Stimulated activated CD4-positive, alpha-beta T cell treated with anti-CD3 and anti-CD28 coated beads, Interleukin-1b, Interleukin-23, amount 100 ng/mL, for 1 hour (primary cell): ENCODE data around the gene ZNF473.

ENCODE experiments used
- DNase-seq, 2 donors: peaks; one replicate each; pipeline ENCODE4 v3.0.0-alpha.2; 2020; ENCODE audit warnings: low read depth in 2 of 2

ZNF473 gene

DNA sequence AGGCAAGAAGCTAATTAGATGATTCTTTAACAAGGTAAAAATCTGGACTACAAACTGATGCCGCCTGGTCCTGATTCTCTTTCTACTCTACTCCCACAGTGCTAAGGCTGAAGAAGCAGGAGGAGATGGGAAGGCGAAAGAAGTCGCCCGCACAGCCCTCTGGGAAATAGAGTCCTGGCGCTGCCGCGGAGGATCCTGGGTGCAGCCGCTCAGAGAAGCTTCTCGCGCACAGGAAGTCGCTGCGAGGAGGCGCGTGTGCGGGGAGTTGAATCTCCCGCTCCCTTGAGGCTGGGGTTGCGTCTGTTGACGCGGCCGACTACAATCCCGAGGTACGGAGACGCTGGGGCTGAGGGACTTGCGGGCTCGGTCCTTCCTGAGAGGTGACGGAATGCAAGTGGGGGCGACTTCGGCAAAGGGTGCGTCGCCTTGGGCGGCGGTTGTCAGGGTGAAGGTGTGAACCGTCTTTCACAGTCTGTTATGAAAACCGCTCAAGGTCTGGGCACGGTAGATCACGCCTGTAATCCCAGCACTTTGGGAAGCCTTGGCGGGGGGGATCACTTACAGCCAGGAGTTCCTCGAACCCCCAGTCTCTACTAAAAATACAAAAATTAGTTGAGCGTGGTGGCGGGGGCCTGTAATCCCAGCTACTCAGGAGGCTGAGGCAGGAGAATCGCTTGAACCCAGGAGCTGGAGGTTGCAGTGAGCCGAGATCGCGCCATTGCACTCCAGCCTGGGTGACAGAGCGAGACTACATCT, at the start of gene ZNF473:
Gene ZNF473 (plus strand): TSS at position 212 of the 756 bp plus-strand sequence. CDS start 5,078 bp downstream, outside the sequence.
- DNase-seq, result peak; percentile 73 to 77

DNA sequence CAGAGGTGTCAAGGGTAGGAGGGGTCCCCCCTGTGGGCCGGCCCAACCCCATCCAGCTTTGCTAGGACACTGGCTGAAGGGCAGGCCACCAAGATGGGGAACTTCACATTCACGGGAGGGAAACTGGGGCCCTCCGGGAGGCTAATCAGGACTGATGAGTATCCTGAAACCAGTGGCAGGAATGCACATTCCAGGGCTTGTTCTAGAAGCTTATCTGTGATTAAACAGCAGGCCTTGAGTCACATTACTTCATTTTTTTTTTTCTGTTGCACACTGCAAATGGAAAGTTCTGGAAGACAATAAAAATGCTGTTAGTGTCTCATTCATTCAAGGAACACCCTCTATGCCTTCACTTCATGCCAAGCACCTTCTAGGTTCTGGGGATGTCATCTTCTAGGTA, 49.3 kb upstream of the ZNF473 start:
- DNase-seq, result no peak

DNA sequence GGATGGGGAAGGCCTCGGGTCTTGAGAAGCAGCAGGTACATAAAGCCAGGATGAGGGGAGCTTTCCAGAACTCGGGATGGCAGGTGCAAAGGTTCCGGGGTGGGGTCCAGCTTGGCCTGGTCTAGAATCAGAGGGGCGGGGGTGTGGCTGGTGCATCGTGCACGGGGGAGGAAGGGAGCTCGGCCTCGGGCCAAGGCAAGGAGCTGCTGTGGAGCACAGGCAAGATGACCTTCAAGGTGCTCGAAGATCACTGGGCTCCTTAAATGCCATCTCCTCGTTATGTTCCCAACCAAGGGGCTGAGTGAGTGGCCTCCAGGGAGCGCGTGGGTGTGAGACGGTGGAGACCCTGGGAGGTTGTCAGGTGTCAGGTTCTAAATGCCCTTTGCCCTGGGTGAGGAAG, 48.7 kb upstream of the ZNF473 start:
- DNase-seq, result no peak

DNA sequence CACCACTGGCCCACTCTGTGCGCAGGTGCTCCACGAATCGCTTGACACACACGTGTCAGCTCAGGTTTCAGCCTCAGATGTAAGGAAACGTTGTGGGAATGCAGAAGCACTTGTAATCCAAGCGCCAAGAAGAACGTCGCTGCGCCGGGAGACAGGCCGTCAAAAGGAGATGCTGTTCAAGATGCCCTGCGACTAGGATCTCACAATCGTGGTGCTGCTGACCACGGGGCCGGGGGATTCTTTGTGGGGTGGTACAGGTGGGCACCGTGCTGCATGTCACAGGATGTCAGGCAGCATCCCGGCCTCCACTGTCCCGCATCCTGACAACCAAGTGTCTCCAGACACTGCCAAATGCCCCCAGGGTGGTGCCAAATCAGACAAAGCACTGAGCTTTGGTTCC, 47.9 kb upstream of the ZNF473 start:
- no peak for DNase-seq

DNA sequence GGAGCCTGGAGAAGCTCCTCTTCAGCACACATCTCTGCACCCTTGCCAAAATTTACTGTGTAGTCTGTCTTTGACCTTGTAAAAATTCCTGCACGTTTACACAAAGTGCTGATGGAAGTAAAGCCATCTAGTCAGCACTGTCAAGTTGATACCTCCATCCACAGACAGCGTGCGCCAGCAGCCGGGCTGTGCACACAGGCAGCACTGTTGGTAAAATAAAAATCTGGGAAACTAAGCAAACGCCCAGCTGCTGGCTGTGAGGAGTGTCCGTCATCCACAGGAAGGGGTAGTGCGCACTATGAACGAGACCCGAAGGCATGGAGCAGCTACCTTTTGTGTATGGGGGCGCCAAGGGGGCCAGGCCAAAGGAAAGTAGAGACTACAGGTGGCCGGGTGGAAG, 47.5 kb upstream of the ZNF473 start:
- no peak for DNase-seq

DNA sequence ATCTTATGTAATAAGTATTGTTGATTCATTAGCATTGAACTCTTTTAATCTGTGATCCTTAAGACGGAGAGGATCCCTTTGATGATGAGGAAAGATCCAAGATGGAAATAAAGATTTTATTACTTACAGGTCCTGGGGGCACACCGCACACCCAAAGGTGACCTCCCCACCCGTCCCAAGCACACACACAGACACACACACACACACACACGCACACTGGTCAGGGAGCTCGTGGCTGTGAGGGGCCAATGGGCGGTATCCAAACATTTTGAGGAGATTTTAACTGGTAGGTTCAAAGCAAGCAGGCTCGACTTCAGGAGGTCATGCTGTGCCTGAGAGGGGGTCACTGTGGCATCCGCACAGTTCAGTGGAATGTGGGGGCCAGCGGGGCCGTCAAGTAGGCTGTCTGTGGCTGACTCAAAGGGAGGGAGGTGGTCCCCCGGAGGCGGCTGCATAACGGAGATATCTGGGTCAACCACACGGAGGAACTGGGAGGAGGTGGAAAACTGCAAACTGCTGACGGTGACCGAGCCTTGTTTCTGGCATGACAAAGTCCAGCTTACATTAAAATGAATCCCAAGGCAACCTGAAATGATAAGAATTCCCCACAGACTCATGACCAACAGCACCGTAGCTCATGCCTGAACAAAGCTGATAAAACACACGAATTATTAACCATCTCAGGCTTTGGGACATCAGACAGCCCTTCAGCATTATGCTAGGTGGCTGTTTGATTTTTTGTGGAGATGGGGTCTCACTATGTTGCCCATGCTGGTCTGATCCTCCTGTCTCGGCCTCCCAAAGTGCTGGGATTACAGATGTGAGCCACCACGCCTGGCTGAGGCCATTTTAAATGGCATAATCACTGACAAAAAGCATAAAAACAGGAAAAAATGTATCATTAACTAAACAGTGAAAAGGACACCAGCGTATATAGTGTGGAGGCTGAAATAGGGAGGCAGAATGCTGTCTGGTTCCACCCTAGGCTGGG, 43.9 kb upstream of the ZNF473 start:
- no peak for DNase-seq

DNA sequence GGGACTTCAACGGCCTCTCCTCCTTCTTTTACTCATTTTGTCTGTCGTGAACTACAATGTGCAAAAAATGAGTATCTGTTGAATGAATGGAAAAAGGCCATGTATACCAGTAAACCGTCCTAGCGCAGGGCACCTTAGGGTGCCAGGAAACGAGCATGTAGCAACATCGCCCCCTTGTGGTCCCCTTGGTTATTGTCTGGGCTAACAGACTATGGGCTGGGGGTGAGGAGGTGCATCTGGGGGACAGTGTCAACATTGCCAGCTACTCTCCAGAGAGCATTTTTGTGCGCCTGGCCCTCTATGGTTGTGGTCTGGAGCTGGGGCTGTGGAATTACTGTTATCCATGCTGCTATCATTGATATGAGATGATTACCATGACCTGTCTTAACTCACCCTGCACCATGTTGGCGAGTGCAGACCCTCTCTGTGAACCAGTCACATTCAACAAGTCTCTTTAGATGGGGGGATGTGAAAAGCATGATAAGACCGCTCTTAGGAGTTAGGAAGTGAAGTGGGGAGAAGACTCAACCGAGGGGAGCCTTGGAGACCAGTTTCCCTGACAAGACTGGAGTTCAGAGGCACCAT, 42.1 kb upstream of the ZNF473 start:
- peak; percentile 57 to 90 for DNase-seq

DNA sequence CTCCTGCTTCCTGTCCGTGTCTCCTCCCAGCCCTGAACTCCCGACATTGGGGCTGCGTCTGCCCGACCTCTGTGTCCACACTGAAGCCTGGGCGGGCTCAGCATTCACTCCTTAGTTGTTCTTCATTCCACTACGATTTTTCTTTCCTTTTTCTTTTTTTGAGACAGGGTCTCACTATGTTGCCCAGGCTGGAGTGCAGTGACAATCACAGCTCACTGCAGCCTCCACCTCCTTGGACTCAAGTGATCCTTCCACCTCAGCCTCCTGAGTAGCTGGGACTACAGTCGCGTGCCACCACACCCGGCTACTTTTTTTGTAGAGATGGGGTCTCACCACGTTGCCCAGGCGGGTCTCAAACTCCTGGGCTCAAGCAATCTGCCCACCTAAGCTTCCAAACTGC, 41.3 kb upstream of the ZNF473 start:
- no peak for DNase-seq

DNA sequence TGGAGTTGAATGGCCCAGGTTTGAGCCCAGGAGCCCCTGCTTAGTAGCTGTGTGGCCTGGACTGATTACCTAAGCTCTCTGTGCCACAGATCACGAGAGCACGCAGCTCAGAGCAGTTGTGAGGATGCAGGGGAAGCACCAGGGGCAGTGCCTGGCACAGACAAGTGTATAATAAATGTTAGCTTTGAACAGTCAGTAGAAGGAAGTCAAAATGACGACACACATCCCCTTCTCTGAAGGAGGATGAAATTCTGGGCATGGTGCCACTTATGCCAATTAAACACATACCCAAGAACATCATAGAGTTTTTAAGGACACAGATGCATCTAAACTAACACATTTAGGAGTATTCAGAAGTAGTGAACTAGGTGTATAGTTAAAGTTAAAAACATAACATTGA, 39.9 kb upstream of the ZNF473 start:
- no peak for DNase-seq

DNA sequence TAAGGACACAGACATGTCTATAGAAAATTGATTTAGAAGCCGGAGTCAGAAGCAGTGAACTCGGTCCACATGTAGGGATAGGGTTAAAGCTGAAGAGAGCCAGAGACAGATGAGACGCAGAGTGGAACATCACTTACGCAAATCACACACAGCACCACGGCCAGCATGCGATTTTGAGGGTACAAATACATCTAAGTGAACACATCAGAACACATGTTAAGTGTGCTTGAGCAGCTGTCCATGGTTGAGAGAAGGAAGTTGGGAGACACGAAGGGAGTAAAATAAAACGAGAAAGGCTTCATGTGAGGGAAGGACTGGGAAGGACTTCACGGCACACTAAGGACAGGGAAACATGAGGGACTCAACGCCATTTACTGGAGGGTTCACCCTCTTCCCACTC, 39.5 kb upstream of the ZNF473 start:
- no peak for DNase-seq

DNA sequence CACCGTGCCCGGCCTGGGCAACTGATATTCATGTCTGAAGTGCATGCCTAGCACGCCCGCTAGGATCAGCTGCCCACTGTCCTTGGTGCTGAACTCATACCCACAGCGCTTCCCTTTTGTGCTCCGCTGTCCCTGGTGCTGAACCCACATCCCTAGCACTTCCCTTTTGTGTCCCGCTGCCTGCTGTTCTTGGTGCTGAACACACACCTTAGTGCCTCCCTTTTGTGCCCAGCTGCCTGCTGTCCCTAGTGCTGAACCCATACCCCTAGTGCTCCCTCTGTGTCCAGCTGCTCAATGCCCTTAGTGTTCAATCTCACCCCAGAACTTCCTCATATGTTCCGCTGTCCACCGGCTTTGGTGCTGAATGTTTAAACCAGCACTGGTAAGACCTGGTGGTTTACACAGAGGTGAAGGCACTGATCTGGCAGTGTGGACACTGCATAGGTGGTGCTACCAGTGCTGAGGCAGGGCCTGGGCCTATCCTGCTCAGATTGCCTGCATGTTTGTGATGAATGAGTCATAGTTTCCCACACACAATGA, 38.6 kb upstream of the ZNF473 start:
- DNase-seq, result peak; percentile 27 to 43

DNA sequence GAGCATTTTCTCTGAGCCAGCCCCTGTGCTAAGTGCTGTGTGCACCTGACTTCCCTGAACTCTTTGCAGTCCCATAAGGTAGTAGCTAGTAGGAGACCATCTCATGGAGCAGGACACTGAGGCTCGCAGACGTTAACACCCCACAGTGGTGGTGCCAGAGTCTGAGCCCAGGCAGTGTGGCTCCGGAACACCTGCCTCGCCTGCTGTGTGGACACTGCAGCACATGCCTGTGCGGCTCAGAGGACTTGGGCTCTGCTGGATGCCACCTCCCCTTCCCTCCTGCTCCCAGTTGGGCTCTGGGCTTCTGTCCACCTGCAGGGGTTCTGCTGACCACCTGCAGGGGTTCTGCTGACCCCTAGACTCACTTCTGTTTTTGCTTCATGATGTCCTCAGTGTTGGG, 37.8 kb upstream of the ZNF473 start:
- no peak for DNase-seq

DNA sequence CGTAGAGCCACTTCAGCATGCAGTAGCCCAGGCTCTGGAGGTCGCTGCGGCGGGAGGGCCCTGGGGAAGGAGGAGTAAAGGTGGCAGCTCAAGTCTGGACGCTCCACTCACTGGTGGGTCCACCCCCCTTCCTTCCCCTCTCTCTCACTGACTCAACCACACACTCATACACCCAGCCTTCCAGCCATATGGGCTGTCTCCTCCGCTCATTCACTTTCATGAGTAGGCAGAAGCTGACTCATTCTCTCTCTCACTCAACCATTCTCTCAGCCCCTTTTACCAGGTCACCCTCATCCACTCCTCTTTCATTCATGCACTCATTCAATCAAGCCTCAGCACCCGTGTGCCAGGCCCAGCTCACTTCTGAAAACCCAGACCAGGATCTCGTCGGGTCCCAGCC, 37.4 kb upstream of the ZNF473 start:
- DNase-seq, result no peak

DNA sequence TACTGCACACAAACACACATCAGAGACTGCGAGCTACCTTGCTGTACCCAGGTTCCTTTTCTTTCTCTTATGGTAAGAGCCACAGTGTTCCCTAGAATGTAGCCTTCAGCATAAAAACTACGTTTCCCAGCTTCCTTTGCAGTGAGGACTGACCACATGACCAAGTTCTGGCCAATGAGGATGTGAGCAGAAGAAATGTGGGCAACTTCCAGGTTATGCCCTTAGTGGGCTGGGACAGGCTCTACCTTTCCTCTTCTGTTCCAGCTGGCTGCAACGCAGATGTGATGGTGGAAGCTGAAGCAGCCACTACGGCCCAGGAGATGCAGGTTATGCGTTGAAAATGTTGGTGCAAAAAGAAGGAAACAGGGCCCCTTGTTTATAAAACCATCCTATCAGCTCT, 28.1 kb upstream of the ZNF473 start:
- no peak for DNase-seq

DNA sequence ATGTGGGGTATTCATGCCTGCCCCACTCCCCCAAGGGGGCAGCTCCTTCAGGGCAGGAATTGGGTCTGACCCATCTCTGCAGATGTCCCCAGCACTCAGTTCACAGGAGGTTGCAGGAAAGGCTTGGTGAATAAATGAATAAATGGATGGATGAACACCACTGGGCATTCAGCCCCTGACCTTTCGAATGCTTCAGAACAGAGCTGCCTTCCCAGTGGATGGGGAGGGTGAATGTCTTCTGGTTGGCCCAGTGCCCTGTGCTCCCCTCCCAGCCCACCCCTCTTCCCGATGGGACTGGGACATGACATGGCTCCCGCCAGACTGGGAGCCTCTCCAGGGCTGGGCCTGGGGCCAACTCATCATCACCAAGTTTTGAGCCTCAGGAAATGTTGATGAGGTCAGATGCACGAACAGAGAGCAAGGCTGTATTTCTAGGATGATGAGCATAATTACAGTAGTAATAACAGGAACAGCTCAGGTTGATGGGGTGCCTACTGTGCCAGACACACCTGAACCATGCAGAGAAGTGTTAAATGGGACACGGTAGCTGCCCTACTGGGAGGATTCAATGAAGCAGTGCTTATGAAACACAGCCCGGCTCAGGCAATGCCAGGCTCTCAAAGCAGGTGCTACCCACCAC, 26.3 kb upstream of the ZNF473 start:
- no peak for DNase-seq

DNA sequence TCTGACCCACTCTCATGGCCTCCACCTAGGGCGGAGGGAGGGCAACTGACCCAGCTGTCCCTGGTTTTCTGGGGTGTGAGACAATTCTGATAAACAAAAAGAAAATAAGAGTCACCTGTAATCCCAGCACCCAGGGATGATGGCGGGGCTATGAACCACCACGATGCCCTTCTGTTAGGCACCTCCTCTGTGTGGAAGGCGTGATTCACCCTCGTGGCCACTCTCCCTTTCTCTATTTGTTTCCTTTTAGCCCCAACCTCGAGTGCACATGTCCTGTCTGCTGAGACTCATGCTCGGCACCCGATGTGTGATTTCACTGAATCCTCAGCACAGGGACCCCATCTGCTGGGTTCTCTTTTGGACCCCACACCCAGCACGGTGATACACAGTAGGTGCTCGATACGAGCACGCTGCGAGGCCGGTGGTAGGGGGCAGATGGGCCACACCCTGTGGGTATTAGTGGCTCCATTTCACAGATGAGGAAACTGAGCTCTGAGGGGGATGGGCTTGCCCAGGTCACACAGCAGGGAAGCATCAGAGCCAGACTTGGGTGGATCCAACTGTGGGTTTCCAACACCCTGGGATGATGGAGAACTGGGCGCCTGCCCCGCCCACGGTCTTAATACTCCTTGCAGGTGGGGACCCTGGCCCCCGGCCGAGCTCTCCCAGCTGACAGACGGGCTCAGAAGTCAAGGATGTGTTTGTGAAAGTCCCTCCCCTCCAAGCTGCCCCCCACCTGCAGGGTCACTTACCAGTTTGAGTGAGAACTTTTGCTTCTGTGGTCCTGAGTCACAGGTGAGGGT, 25.6 kb upstream of the ZNF473 start:
- DNase-seq, result no peak

DNA sequence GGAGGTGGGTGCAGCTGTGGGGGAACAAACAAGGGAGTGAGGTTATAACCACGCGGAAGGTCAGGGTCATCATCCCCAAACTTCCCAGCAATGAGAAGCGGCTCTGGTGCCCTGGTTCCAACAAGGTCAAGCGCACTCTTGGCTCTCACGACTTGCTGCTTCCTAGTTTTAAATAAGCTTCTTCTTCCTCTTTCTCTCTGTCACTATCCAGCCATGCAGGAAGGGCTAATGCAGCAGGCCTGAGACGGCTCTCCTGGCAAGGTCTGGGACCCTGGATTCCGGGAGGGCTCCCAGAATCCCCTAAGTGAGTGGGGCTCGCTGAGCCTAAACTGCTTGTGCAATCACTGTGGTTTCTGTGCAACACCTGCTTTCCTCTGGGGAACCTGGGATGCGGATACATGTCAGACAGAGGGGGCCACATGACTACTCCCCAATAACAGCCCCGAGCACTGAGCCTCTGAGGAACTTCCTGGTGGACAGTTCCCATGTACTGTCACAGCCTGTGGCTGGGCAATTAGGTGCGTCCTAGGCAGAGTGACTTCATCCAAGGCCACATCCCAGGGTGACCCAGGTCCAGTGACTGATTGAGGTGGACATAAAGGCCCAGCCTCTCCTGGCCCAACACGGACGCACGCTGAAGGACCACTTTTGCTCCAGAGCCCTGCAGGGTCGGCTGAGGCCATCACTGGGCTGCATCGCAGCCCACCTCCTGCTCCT, 24.8 kb upstream of the ZNF473 start:
- DNase-seq, result no peak

DNA sequence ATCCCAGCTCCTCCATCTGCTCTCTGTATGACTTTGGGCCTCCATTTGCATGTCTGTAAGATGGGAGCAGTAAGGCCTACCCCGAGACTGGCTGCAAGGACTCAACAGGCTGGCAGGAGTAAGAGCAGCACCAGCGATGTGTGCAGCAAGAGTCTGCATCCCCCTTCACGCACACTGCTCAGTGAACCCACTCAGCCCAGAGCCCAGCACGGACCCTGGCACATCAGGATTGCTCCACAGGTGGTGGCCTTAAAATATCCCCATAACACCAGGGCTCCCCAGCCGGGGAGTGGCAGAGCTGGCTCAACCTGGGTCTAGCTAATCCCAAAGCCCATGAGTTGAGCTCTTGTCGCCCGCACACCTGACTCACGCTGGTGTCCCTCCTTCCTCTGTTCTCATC, 24.0 kb upstream of the ZNF473 start:
- DNase-seq, result no peak

DNA sequence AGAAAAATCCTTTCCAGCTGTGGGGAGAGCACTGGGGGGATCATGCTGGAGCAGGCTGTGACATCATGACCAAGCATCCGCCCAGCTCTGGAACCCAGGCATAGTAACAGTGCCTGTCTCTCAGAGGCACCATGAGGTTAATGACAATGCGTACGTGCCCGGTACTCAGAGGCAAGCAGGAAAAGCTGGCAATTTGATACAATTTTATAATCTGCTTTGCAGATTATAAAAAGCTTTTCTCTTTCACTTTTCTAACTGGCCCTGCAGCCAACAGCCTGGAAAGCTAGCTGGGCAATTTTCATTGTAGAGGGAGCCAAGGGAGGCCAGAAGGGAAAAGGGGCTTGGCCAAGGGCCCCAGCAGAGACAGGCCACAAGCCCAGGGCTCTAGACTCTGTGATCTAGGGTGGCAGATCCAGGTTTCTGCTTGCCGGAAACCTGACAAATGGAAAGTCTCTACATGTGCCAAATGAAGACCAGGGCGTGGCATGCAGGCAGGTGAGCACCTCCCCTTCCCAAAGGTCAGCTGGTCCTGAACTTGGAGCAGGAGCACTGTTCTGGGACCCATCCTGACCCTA, 23.3 kb upstream of the ZNF473 start:
- DNase-seq, result no peak

DNA sequence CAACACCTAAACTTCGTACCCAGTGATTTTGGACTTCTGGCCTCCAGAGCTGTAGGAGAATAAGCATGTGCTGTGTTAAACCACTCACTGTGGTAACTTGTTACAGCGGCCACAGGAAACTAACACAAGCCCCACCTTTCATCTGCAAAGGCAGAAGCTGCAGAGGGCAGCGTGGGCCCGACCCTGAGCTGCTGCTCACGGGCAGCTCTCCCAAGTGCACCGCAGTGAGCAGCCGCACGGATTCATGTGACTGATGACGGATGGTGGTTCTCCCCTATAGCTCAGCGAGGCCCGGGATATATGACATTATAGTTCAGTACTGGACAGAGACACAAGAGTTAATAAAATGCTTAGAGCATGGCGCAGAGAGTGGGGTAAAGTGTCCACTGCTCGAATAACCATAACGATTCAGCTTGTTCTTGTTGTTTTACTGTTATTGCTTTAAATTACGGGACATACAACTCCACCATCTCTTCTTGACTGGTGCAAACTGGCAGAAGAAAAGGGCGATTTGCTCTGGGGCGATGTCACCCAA, 22.5 kb upstream of the ZNF473 start:
- no peak for DNase-seq
